HepG2 (cell line): ENCODE results near the gene SCART1. TPM values are rescaled to one million over a fixed set of nuclear protein-coding genes. Genes with fewer than 3 reads are reported as not detected.

Experiments used
- ATAC-seq: fragments of 200-7000 bp; cut with Tn5 transposase; 3 replicates; pipeline ENCODE4 v1.9.1; 2020; ENCODE audit warnings: mild to moderate bottlenecking, moderate library complexity
- BruUV-seq: library from RNA; stranded (reverse); fragments of 400-500 nt; replicated peaks from 2 replicates; lab custom pipeline; 2021; lab: Mats Ljungman, UMichigan
- CTCF ChIA-PET: fragments of 300-600 bp; formaldehyde crosslinking; extraction: SDS; loops from one replicate; lab custom pipeline; 2021; ENCODE audit warnings: low total read pairs, inconsistent platforms, low intra/inter-chr PET ratio; lab: Yijun Ruan, JAX
- POLR2A ChIA-PET: fragments of 350-600 bp; sonication (Branson Sonifier 250); formaldehyde crosslinking; loops from one replicate; lab custom pipeline; 2020; ENCODE audit warnings: antibody characterized with exemption, inconsistent platforms; lab: Yijun Ruan, JAX
- DNase-seq: peaks from one replicate; pipeline ENCODE4 v3.0.0-alpha.2; 2015; ENCODE audit warnings: low spot score
- FAIRE-seq: peaks from 3 replicates; lab custom pipeline; 2011; peaks lifted over from hg19 to GRCh38; lab: Jason Lieb, UNC
- H2AFZ ChIP-seq: one replicate; pipeline ENCODE4 v1.6.1; 2011; ENCODE audit warnings: low read length, inconsistent platforms
- H3K27ac ChIP-seq: fragments of 300-600 bp; 3 replicates; pipeline ENCODE4 v1.8.0; 2011; ENCODE audit warnings: mixed run types, mild to moderate bottlenecking, mixed read lengths, low read length, inconsistent platforms; ENCODE audit not compliant: insufficient read depth; ENCODE audit errors: extremely low read length
- H3K27me3 ChIP-seq, 2 experiments: fragments of 200-600 bp in 1 of 2; 2 replicates in 1 of 2; 3 replicates in 1 of 2; pipeline versions ENCODE4 v1.6.0 to v1.8.0; 2011; ENCODE audit warnings: low read length in 2 of 2, mild to moderate bottlenecking in 2 of 2, moderate library complexity in 2 of 2, inconsistent platforms in 1 of 2; ENCODE audit not compliant: insufficient read depth in 2 of 2, control insufficient read depth in 1 of 2
- H3K36me3 ChIP-seq, 2 experiments: fragments of 200-600 bp in 1 of 2; replicated peaks in 1 of 2; 2 replicates in 1 of 2; 3 replicates in 1 of 2; pipeline versions ENCODE4 v1.5.1 to v1.8.0; 2011; ENCODE audit warnings: low read length in 2 of 2, inconsistent platforms in 1 of 2; ENCODE audit not compliant: insufficient read depth in 2 of 2, control insufficient read depth in 1 of 2
- H3K4me1 ChIP-seq: 2 replicates; pipeline ENCODE4 v1.5.1; 2012; ENCODE audit warnings: low read length, inconsistent platforms; ENCODE audit not compliant: insufficient read depth
- H3K4me2 ChIP-seq: 2 replicates; pipeline ENCODE4 v1.6.0; 2011; ENCODE audit warnings: low read depth, low read length, inconsistent platforms
- H3K4me3 ChIP-seq, 3 experiments: fragments of 200-600 bp in 1 of 3; sonication (generic), shearing (Covaris generic) in 1 of 3; replicated peaks in 1 of 3; 2 replicates each; pipeline ENCODE4 v1.5.1; 2011 to 2016; ENCODE audit warnings: low read length in 3 of 3, inconsistent platforms in 2 of 3, low read depth in 2 of 3, mild to moderate bottlenecking in 2 of 3, control low read depth in 1 of 3, mixed read lengths in 1 of 3; ENCODE audit not compliant: insufficient read depth in 1 of 3
- H3K79me2 ChIP-seq: one replicate; pipeline ENCODE4 v1.6.1; 2011; ENCODE audit warnings: low read length, inconsistent platforms; ENCODE audit not compliant: insufficient read depth
- H3K9ac ChIP-seq: 2 replicates; pipeline ENCODE4 v1.6.0; 2011; ENCODE audit warnings: mild to moderate bottlenecking, low read depth, low read length, inconsistent platforms; ENCODE audit not compliant: insufficient read depth
- H3K9me3 ChIP-seq: 2 replicates; pipeline ENCODE4 v1.5.1; 2012; ENCODE audit warnings: mild to moderate bottlenecking, low read length
- H4K20me1 ChIP-seq: 2 replicates; pipeline ENCODE4 v1.6.0; 2011; ENCODE audit warnings: inconsistent platforms, mild to moderate bottlenecking, low read length, moderate library complexity; ENCODE audit not compliant: insufficient read depth
- EHMT2 ChIP-seq: fragments of 200-600 bp; sonication (generic); IDR thresholded peaks from 2 replicates; pipeline ENCODE4 v1.7.0; 2017; ENCODE audit warnings: antibody characterized with exemption, low read depth, low read length, borderline replicate concordance
- HNRNPUL1 ChIP-seq: fragments of 200-400 bp; formaldehyde crosslinking; IDR thresholded peaks from 2 replicates; pipeline ENCODE4 v1.6.1; 2017; ENCODE audit warnings: low read depth, mild to moderate bottlenecking, low read length, moderate library complexity
- HOXA7 ChIP-seq: sonication (generic); formaldehyde crosslinking; IDR thresholded peaks from 2 replicates; pipeline ENCODE4 v1.8.1; 2022; ENCODE audit warnings: mild to moderate bottlenecking, missing genetic modification reagents, moderate library complexity
- MAF1 ChIP-seq: sonication (generic); formaldehyde crosslinking; IDR thresholded peaks from 2 replicates; pipeline ENCODE4 v1.5.0; 2020; ENCODE audit warnings: missing genetic modification reagents, borderline replicate concordance
- ZNF256 ChIP-seq: sonication (generic); formaldehyde crosslinking; conservative IDR thresholded peaks from 2 replicates; pipeline ENCODE4 v1.4.0; 2020; ENCODE audit warnings: missing genetic modification reagents
- ZNF850 ChIP-seq: sonication (generic); formaldehyde crosslinking; conservative IDR thresholded peaks from 2 replicates; pipeline ENCODE4 v1.9.0; 2021; ENCODE audit warnings: mild to moderate bottlenecking, missing genetic modification reagents
- WGBS: methylation state at CpG from one replicate; pipeline ENCODE4 v1.1.6; 2017; ENCODE audit warnings: low lambda C conversion rate; 5-methylcytosine and 5-hydroxymethylcytosine counted together
- in situ Hi-C: cut with HindIII; loops from 2 replicates; pipeline ENCODE4 v1.10.0; 2017; ENCODE audit warnings: low pct_unique_long_range_greater_than_20kb; ENCODE audit not compliant: extremely low pct_ligation_motif_present
- intact Hi-C: fragments of 100-400 bp; cut with micrococcal nuclease; formaldehyde crosslinking; loops from one replicate; pipeline ENCODE4 v1.10.0; 2022; ENCODE audit not compliant: unreplicated experiment
- polyA plus RNA-seq, 8 experiments: library from polyadenylated mRNA; depleted of rRNA in 3 of 8; stranded (reverse) in 7 of 8; unstranded in 1 of 8; fragments of >200 nt; fragmentation: Illumina TruSeq in 4 of 8; extraction: Trizol in 4 of 8; gene quantifications; 2 replicates each; pipeline versions ENCODE4 v1.2.1 to v1.2.3, GENCODE V29; 2011 to 2016; ENCODE audit warnings: low read depth in 4 of 8, missing spikeins in 1 of 8, mixed read lengths in 1 of 8; ENCODE audit not compliant: insufficient read depth in 1 of 8
- total RNA-seq, 5 experiments: library from RNA; depleted of rRNA; stranded (reverse); fragments of >200 nt; fragmentation: Illumina TruSeq; extraction: Trizol; gene quantifications; 2 replicates each; pipeline ENCODE4 v1.2.3, GENCODE V29; 2016; ENCODE audit warnings: low read depth in 1 of 5
- TF ChIP-seq, protein P1 (sequence below): sonication (generic); formaldehyde crosslinking; IDR thresholded peaks from 2 replicates; pipeline ENCODE4 v1.4.0; 2020; ENCODE audit warnings: missing genetic modification reagents; ENCODE audit errors: not compliant biosample characterization
- TF ChIP-seq, protein P2 (sequence below): sonication (generic); formaldehyde crosslinking; IDR thresholded peaks from 2 replicates; pipeline ENCODE4 v1.5.0; 2020; ENCODE audit warnings: mild to moderate bottlenecking, missing genetic modification reagents, borderline replicate concordance
- TF ChIP-seq, protein P3 (sequence below): sonication (generic); formaldehyde crosslinking; IDR thresholded peaks from 2 replicates; pipeline ENCODE4 v1.5.0; 2020; ENCODE audit warnings: mild to moderate bottlenecking, missing genetic modification reagents

The SCART1 gene
- total and polyA plus RNA-seq, 2 of the 13 experiments (the other 11 are each of a cell fraction or from before 2014, with no cell fraction given) = 0.46 to 1.1 TPM

DNA sequence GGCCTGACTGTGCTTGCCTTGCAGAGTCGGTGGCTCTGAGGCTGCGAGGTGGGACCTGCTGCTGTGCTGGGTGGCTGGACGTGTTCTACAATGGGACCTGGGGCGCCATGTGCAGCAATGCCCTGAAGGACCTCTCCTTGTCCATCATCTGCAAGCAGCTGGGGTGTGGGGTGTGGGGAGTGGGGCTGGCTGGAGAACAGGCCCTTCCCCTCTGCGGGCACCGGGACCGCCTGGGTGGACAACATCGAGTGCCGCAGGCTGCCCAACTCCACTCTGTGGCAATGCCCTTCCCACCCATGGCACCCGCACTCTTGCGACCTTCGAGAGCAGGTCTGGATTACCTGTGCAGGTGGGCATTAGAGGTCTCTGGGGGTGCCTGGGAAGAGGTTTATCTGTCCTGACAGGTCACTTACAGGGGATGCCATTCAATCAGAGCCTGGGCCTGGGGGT, 10.9 kb downstream of the SCART1 start (continued):
- no peak for TF ChIP-seq HOXA7
- no peak for TF ChIP-seq HNRNPUL1
- no peak for TF ChIP-seq ZNF850 (CRISPR knock-in tag)
- TF ChIP-seq, protein P1, sequence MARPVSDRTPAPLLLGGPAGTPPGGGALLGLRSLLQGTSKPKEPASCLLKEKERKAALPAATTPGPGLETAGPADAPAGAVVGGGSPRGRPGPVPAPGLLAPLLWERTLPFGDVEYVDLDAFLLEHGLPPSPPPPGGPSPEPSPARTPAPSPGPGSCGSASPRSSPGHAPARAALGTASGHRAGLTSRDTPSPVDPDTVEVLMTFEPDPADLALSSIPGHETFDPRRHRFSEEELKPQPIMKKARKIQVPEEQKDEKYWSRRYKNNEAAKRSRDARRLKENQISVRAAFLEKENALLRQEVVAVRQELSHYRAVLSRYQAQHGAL = no peak
- TF ChIP-seq, protein P2, sequence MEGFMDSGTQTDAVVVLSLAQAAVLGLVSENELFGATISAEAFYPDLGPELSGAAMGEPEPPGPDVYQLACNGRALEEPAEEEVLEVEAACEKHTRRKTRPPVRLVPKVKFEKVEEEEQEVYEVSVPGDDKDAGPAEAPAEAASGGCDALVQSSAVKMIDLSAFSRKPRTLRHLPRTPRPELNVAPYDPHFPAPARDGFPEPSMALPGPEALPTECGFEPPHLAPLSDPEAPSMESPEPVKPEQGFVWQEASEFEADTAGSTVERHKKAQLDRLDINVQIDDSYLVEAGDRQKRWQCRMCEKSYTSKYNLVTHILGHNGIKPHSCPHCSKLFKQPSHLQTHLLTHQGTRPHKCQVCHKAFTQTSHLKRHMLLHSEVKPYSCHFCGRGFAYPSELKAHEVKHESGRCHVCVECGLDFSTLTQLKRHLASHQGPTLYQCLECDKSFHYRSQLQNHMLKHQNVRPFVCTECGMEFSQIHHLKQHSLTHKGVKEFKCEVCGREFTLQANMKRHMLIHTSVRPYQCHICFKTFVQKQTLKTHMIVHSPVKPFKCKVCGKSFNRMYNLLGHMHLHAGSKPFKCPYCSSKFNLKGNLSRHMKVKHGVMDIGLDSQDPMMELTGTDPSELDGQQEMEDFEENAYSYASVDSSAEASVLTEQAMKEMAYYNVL = no peak

DNA sequence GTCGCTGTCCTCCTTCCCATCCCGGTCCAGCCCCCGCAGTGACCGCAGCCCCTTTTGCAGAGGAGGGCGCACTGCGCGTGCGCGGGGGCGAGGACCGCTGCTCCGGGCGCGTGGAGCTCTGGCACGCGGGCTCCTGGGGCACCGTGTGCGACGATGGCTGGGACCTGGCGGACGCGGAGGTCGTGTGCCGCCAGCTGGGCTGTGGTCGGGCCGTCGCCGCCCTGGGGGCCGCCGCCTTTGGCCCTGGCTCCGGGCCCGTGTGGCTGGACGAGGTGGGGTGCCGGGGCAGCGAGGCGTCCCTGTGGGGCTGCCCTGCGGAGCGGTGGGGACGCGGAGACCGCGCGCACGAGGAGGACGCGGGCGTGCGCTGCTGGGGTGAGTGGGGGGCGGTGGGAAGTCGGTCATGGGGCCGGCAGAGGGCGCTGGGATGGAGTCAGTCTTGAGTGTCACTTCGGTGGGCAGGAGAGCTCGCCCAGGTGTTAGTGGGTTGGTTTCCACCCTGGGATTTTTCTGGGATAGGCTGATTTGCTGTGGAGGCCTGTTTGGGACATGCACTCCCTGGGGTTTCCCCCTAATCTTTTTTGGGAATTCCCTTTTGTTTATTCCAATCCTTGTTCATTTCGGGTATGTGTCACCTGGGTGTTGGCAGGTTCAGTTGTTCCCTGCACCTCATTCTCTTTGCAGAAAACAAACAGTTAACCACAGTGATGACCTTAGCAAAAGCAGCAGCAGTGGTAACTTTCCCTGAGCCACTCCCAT, 11.6 kb downstream of the SCART1 start:
- Histone ChIP-seq H3K4me2 (no peak overlapping the region), H3K4me3 (no peak overlapping the region), H3K4me1 (no peaks in the 10 kb centered on the region), H3K27me3 (no peaks in the 10 kb centered on the region), H4K20me1 (no peaks in the 10 kb centered on the region), H3K36me3 (no peaks in the 10 kb centered on the region), H3K27ac (no peak overlapping the region), H3K79me2 (no peaks in the 10 kb centered on the region), H2AFZ (no peak overlapping the region), H3K9ac (no peak overlapping the region), H3K9me3 (no peaks in the 10 kb centered on the region)
- intact Hi-C loops (no loop called here), in situ Hi-C loops (no loop called here)
- ATAC-seq (no peak), DNase-seq (no peak), FAIRE-seq (no peak)
- CTCF ChIA-PET = no interaction called here
- WGBS = 84% methylated on average over 46 of the region's 55 CpGs
- TF ChIP-seq MAF1 (no peak), EHMT2 (no peak), ZNF256 (no peak)
- TF ChIP-seq, protein P3, sequence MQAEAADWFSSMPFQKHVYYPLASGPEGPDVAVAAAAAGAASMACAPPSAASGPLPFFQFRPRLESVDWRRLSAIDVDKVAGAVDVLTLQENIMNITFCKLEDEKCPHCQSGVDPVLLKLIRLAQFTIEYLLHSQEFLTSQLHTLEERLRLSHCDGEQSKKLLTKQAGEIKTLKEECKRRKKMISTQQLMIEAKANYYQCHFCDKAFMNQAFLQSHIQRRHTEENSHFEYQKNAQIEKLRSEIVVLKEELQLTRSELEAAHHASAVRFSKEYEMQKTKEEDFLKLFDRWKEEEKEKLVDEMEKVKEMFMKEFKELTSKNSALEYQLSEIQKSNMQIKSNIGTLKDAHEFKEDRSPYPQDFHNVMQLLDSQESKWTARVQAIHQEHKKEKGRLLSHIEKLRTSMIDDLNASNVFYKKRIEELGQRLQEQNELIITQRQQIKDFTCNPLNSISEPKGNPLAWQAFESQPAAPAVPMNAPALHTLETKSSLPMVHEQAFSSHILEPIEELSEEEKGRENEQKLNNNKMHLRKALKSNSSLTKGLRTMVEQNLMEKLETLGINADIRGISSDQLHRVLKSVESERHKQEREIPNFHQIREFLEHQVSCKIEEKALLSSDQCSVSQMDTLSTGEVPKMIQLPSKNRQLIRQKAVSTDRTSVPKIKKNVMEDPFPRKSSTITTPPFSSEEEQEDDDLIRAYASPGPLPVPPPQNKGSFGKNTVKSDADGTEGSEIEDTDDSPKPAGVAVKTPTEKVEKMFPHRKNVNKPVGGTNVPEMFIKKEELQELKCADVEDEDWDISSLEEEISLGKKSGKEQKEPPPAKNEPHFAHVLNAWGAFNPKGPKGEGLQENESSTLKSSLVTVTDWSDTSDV (CRISPR knock-in tag) = no peak
- BruUV-seq = no TSS peak
- POLR2A ChIA-PET = no interaction called here
